DND-41 (cell line): ENCODE data around the gene TMPRSS9.

ENCODE experiments used
- ATAC-seq: fragments of 200-7000 bp; cut with Tn5 transposase; 3 replicates; pipeline ENCODE4 v1.9.1; 2021; ENCODE audit warnings: low read depth; ENCODE audit not compliant: insufficient read depth
- DNase-seq: peaks from one replicate; pipeline ENCODE4 v3.0.0-alpha.2; 2020
- H2AFZ ChIP-seq: 2 replicates; pipeline ENCODE4 v1.6.0; 2012; ENCODE audit warnings: low read depth, low read length
- H3K27ac ChIP-seq: 2 replicates; pipeline ENCODE4 v1.5.1; 2012; ENCODE audit warnings: low read length, inconsistent platforms
- H3K27me3 ChIP-seq: fragments of 200-600 bp; sonication (generic); 2 replicates; pipeline ENCODE4 v1.6.0; 2012; ENCODE audit warnings: low read length, mild to moderate bottlenecking, inconsistent platforms; ENCODE audit not compliant: insufficient read depth, poor library complexity
- H3K36me3 ChIP-seq: 2 replicates; pipeline ENCODE4 v1.5.1; 2012; ENCODE audit warnings: low read length, inconsistent platforms; ENCODE audit not compliant: insufficient read depth
- H3K4me1 ChIP-seq: 2 replicates; pipeline ENCODE4 v1.5.1; 2012; ENCODE audit warnings: mild to moderate bottlenecking, low read length; ENCODE audit not compliant: insufficient read depth
- H3K4me2 ChIP-seq: 2 replicates; pipeline ENCODE4 v1.6.0; 2012; ENCODE audit warnings: mild to moderate bottlenecking, moderate library complexity, low read length, inconsistent platforms; ENCODE audit not compliant: insufficient read depth
- H3K4me3 ChIP-seq, 2 experiments: fragments of 200-600 bp in 1 of 2; shearing (Covaris generic) in 1 of 2; 2 replicates each; pipeline ENCODE4 v1.5.1; 2012 to 2016; ENCODE audit warnings: inconsistent platforms in 2 of 2, low read length in 2 of 2, mild to moderate bottlenecking in 2 of 2, low read depth in 1 of 2, moderate library complexity in 1 of 2
- H3K79me2 ChIP-seq: 2 replicates; pipeline ENCODE4 v1.6.0; 2012; ENCODE audit warnings: low read length, inconsistent platforms; ENCODE audit not compliant: insufficient read depth
- H3K9ac ChIP-seq: 2 replicates; pipeline ENCODE4 v1.6.0; 2012; ENCODE audit warnings: low read depth, mild to moderate bottlenecking, inconsistent platforms, low read length, moderate library complexity
- H3K9me3 ChIP-seq: 2 replicates; pipeline ENCODE4 v1.5.1; 2012; ENCODE audit warnings: low read length, moderate library complexity, mild to moderate bottlenecking, inconsistent platforms; ENCODE audit not compliant: insufficient read depth, severe bottlenecking
- H4K20me1 ChIP-seq: 2 replicates; pipeline ENCODE4 v1.6.0; 2012; ENCODE audit warnings: low read length; ENCODE audit not compliant: insufficient read depth
- EZH2 ChIP-seq: IDR thresholded peaks from 3 replicates; pipeline ENCODE4 v1.6.1; 2012; ENCODE audit warnings: borderline replicate concordance, low read depth, mild to moderate bottlenecking, moderate library complexity, low read length, inconsistent platforms; ENCODE audit not compliant: severe bottlenecking
- TF ChIP-seq, protein P1 (sequence below): IDR thresholded peaks from 2 replicates; pipeline ENCODE4 v1.5.1; 2012; ENCODE audit warnings: borderline replicate concordance, low read length, moderate library complexity, mild to moderate bottlenecking; ENCODE audit not compliant: poor library complexity, severe bottlenecking; ENCODE audit errors: extremely low read depth

TMPRSS9 gene

DNA sequence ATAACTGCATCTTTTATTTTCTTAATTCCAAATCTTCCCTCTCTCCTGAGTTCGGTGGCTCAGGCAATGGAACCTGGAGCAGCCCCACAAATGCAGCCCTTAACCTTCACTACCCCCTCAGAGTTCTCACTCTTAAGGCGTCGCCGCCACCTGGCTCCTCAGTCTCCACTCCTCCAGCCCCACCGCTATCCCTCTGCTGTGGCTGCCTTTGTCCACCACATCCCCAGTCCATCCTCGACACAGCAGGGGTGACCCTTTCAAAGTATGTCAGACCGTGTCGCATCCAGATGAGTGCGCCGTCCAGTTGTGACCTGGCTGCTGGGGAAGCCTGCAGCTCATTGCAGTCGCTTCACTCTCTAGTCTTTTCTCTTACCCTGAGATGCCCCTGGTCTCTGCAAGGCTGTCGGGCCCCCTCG, 30.6 kb upstream of the TMPRSS9 start:
- peak overlapping the region; percentile 90 for H3K4me2 ChIP-seq
- H3K27me3 ChIP-seq: no peaks in the 10 kb centered on the region
- H3K79me2 ChIP-seq: peaks cover 97% of the 10 kb centered on the region
- H3K27ac ChIP-seq: peak overlapping the region; percentile 96
- DNase-seq (no peak), ATAC-seq (no peak)
- TF ChIP-seq EZH2: no peak
- TF ChIP-seq, protein P1, sequence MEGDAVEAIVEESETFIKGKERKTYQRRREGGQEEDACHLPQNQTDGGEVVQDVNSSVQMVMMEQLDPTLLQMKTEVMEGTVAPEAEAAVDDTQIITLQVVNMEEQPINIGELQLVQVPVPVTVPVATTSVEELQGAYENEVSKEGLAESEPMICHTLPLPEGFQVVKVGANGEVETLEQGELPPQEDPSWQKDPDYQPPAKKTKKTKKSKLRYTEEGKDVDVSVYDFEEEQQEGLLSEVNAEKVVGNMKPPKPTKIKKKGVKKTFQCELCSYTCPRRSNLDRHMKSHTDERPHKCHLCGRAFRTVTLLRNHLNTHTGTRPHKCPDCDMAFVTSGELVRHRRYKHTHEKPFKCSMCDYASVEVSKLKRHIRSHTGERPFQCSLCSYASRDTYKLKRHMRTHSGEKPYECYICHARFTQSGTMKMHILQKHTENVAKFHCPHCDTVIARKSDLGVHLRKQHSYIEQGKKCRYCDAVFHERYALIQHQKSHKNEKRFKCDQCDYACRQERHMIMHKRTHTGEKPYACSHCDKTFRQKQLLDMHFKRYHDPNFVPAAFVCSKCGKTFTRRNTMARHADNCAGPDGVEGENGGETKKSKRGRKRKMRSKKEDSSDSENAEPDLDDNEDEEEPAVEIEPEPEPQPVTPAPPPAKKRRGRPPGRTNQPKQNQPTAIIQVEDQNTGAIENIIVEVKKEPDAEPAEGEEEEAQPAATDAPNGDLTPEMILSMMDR: no peak
- peak overlapping the region; percentile 99 for H3K9ac ChIP-seq
- no peak overlapping the region for H2AFZ ChIP-seq
- H3K9me3 ChIP-seq: no peaks in the 10 kb centered on the region
- peaks cover 38% of the 10 kb centered on the region for H4K20me1 ChIP-seq
- H3K4me1 ChIP-seq: peaks cover 68% of the 10 kb centered on the region
- peaks cover 43% of the 10 kb centered on the region for H3K36me3 ChIP-seq
- H3K4me3 ChIP-seq: peak overlapping the region; percentile 79 to 98

DNA sequence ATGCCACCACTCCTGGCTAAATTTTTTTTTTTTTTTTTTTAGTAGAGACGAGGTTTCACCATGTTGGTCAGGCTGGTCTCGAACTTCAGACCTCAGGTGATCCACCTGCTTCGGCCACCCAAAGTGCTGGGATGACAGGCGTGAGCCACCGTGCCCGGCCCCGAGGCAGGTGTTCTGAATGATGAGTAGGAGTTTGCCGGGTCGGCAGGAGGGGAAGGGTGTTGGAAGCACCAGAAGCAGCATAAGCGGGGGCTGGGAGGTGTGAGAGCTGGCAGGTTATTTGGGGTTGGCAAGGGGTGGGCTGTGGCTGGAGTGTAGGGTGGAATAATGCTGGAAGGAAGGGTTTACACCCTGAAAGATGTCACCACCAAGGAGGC, 29.8 kb upstream of the TMPRSS9 start:
- Histone ChIP-seq H3K9ac (peak overlapping the region; percentile 99; the same call in 1 of the 2 replicates), H3K27ac (peak overlapping the region; percentile 92), H3K4me2 (peak overlapping the region; percentile 90), H2AFZ (no peak overlapping the region), H3K79me2 (peaks cover 97% of the 10 kb centered on the region), H3K9me3 (no peaks in the 10 kb centered on the region), H3K4me3 (peak overlapping the region in 1 of 2 experiments; percentile 43; a peak in 2 of 4 replicates), H3K4me1 (peaks cover 68% of the 10 kb centered on the region), H3K36me3 (peaks cover 41% of the 10 kb centered on the region), H3K27me3 (no peaks in the 10 kb centered on the region), H4K20me1 (peaks cover 38% of the 10 kb centered on the region)
- ATAC-seq: no peak
- no peak for TF ChIP-seq EZH2
- TF ChIP-seq, protein P1: no peak
- no peak for DNase-seq

DNA sequence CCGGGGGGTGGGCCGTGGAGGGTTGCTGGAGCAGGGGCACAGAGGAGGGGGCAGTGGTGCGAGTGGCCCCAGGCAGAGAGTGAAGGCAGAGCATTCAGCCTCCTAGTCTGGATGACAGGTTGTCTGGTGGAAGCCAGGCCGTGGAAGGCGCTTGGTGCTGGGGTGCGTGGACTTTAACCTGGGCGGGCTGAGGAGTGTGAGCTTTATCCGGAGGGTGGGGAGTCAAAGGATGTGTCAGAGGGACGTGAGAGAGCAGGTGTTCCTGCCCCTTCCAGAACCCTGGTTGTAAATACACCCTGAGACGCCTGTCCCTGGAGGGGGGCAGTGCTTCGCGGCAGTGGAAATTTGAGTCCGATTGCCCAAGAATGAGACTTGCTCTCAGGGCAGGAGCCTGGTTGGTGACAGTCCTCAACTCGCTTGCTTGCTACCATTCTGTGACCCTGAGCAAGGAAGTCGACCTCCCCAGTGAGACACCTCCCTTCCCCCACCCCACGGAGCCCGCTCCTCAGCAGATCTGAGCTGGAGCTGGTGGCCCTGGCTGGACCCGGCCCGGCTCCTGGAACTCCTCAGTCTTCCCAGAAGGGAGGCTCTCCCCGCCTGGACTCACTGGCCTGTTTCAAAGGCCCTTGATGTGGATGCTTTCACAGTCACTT, 29.3 kb upstream of the TMPRSS9 start:
- Histone ChIP-seq H3K79me2 (peaks cover 97% of the 10 kb centered on the region), H3K27ac (peak overlapping the region; percentile 92), H2AFZ (no peak overlapping the region), H3K4me3 (peak overlapping the region in 1 of 2 experiments; percentile 43; a peak in 2 of 4 replicates), H3K4me1 (peaks cover 69% of the 10 kb centered on the region), H3K36me3 (peaks cover 39% of the 10 kb centered on the region), H3K9ac (peak overlapping the region; percentile 99), H4K20me1 (peaks cover 38% of the 10 kb centered on the region), H3K9me3 (no peaks in the 10 kb centered on the region), H3K4me2 (peak overlapping the region; percentile 90), H3K27me3 (no peaks in the 10 kb centered on the region)
- DNase-seq (no peak), ATAC-seq (no peak)
- TF ChIP-seq, protein P1: no peak
- TF ChIP-seq EZH2: no peak
